GM21619 (cell line): Measurements from ENCODE around the gene ABLIM1.

ENCODE experiments used
- ATAC-seq: cut with Tn5 transposase; IDR thresholded peaks from one replicate; pipeline ENCODE4 v1.9.1; 2021; ENCODE audit not compliant: unreplicated experiment

ABLIM1 gene

DNA sequence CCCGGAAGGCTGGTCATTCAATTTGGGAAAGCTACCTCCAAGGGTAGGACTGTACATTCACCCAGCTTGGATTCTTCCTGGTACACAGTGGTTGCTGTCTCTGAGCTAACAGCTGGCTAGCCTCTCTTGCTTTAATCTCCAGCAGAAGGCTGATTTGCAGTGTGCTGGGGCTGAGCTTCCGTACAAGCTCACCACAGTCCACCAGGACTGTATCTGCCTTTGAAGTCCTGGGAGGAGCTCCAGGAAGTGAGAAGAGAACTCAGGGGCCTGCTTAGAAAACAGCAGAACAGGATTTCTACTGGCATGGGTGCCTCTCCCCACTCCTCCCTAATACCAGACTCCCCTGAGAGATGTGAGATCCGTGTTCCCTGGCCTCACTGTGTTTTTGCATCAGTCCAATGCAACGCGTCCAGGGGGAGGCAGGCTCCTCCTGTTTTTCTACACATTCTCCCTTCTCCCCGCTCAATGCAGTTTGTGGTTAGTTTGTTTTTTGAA lies 260.4 kb downstream of the ABLIM1 start:
- ATAC-seq, result no peak

GRCh38 chr10:114396464-114396863 lies 261.6 kb downstream of the ABLIM1 start:
- ATAC-seq, result no peak

DNA sequence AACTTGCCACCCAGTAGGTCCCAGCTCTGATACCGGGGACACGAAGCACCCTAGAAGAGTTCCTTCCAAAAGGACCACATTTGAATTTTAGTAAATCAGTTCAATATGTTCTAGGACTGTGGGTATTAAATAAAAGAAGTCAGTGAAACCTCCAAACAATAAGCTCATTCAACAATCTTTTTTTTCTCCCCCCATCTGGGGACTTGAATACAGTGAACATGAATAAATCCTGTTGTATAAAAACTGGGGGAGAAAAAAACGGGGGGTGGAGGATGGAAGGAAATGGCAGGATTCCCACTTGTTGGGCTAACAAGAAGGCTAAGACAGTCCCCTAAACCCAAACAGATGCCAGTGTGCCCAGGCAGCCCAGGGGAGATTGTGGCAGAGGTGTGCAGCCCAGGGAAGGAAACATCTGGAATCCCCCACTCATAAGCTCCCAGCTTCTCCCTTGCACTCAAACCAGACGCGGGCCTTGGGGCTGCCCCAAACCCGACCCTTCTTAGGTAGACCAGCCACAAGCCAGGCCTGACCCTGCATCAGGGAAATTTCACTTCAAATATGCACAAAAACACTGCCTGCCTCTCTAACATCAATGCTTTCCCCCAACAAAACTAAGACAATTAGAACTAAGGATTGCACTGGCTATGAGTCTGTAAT lies 262.6 kb downstream of the ABLIM1 start:
- ATAC-seq, result no peak

DNA sequence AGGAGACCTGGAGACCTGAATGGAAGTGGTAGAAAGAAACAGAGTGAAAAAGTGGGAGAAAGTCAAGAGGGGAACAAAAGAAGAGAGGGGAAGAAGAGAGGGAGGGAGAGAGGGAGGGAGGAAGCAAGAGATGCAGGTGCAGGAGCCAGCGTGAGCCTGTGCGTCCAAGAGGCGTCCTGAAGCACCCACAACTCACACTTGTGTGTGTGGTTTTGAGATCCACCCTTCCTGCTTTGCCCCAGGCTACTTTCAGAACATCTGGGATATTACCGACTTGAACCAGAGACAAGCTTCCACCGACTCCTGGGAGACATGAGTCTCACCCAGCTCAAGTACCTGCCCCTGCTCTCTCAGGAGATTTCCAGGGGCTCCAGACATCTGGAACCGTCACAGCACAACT lies 263.5 kb downstream of the ABLIM1 start:
- ATAC-seq, result no peak

DNA sequence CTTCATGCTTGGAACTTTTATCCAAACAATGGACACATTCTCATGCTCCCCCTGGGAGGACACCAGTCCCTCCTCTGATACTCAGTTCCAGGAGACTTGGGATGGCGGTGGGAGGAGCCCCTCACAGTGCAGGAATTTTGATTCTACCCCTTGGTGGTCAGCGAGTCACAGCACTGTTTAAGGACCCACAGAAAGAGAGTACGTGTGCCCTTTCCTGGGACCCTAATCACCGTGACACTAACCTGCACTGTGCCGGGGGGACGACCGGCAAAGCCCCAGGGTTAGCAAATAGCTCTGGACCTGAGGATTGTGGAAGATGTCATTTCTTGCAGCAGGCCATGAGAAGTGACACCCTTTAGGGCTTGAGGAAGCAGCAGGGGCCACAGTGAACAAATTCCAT lies 264.2 kb downstream of the ABLIM1 start:
- ATAC-seq, result no peak

- ATAC-seq, result no peak
These were observed 264.6 kb downstream of the ABLIM1 start for GRCh38 chr10:114393482-114393881.

DNA sequence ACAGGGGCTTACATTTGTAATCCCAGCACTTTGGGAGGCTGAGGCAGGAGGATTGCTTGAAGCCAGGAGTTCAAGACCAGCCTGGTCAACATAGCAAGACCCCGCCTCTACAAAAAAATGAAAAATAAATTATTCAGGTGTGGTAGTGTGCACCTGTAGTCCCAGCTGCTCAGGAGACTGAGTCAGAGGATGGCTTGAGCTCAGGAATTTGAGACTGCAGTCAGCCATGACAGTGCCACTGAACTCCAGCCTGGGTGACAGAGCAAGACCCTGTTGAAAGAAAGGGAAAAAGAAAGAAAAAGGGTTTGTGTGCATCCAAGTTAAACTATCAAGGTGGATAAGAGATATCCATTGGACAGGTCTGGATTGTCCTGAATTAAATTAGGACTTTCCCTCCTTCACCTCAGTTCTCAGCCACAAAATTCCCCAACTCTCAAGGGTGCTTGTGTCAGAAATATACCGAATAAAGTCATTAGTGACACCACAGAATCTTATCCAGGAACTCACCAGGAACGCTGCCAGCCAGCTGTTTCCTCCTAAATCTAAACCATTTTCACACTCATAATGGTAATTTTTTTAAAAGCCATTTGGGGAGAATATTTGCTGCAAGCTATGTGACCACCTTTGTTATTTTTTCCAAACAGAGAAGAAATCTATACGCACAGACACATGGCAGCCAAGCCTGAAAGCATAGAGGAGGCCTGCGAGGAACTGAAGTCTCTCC lies 265.8 kb downstream of the ABLIM1 start:
- no peak for ATAC-seq

GRCh38 chr10:114391599-114391998 lies 266.5 kb downstream of the ABLIM1 start:
- ATAC-seq, result no peak

DNA sequence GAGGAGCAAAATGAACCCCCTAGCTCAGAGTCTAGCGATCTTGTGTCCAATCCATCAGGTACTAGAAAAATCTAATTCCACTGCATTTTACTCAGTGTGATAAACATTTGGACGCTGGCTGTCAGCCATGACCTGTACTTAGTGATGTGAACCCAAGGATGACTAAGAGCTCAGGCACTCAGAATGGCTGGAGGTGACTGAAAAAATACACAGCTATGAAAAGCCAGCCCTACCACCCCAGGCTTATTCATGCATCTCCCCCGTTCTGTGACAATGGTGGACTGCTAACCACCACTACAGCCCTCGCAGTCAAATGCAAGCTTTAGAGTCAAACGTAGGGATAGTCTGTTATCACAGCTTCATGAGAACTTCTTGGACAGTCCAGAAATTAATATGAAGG lies 268.6 kb downstream of the ABLIM1 start:
- no peak for ATAC-seq

DNA sequence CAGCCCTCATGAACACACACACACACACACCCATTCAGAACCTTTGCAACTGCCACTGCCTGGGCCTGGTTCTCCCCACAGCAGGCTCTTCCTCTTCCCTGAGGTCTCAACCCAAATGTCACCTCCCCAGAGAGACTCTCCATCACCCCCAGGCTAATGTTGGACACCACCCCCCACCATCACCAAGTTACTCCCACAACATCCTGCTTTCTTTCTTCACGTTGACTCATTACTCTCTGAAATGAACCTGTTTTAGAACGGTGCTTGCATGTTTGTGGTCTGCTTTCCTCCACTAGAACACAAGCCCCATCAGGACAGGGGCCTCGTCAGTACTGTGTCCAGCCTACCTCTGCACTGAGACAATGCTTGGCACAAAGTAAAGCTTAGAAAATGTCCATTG lies 269.8 kb downstream of the ABLIM1 start:
- ATAC-seq, result peak; percentile 69

DNA sequence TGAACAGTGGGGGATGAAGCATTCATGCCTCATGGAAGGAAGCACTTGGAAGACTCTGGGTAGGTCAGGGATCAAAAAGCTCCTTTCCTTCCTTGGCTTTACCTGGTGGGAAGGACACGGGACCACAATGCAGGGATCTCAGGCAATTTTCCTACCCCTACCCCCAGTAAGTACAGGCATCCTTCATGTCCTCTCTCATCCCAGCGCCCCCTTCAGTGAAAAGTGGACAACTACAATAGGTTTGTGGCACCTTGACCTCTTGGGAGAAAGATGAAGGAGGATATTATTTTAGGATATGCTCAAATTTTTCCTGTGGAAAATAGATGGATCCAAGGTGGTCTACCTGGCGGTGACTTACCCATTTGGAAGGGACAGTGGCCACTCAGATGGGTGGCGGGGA lies 270.3 kb downstream of the ABLIM1 start:
- ATAC-seq, result no peak

- no peak for ATAC-seq
These were observed 271.6 kb downstream of the ABLIM1 start for GRCh38 chr10:114386452-114386851.

- ATAC-seq, result no peak
These were observed 272.5 kb downstream of the ABLIM1 start for GRCh38 chr10:114385557-114385956.

GRCh38 chr10:114384601-114385000 lies 273.5 kb downstream of the ABLIM1 start:
- ATAC-seq, result no peak

- ATAC-seq, result no peak
These were observed 273.9 kb downstream of the ABLIM1 start for GRCh38 chr10:114384181-114384580.
